Right kidney (tissue), 1 donor: ENCODE measurements around the gene SPATA18.
"Not testable (repeated sequence)": the region's sequence is repeated elsewhere in the genome, so short reads cannot be mapped to it uniquely, and the experiment has no call there.

ENCODE experiments used
- DNase-seq: peaks from one replicate; pipeline ENCODE4 v3.0.0-alpha.2; 2016

Gene SPATA18

DNA sequence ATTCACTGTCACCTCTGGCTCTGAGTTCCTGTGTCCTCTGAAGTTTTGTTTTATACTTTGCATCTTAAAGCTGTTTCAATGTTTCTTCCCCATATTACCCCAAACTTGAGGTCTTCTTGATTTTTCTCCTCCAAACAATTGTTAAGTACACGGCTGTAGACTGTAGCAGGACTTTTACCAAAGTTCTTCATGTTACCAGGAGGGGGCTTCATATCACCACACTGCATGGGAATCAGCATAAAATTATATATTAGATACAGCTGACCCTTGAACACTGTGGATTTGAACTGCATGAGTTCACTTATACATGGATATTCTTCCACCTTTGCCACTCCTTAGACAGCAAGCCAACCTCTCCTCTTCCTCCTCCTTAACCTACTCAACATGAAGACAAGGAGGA is 56.6 kb downstream of the SPATA18 start:
- DNase-seq, result no peak

DNA sequence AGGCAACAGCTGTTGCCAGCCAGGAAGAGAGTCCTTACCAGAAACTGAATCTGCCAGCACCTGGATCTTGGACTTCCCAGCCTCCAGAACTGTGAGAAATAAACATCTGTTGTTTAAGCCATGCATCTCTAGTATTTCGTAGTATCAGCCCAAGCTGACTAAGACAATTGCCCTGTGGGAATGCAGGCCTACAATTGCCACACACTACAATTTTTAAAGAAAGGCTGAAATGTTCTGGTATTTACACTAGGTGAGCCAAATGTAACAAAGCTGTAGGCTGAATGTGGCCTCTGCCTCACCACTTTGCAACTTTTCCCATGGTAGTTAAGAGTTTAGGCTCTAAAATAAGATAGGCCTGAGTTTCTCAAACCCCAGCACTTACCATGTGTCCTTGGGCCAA is 59.1 kb downstream of the SPATA18 start:
- no peak for DNase-seq

DNA sequence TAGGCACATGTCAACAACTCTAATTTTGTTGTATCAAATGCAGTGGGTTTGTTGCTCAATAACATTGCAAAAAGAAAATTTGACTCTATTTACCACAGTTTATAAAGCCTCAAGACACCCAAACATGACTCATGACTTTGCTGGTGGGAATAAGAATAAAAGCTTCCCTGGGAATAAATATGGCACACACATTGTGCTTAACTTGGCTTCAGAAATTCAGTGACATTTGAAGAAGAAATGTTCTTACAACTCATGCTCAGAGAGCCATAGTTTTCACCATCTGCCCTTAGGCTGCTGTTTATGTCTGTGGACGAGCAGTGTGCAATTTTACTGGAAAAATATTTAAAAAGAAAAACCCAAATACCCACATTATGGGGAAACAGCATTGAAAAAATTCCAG is 60.9 kb downstream of the SPATA18 start:
- DNase-seq, result no peak

DNA sequence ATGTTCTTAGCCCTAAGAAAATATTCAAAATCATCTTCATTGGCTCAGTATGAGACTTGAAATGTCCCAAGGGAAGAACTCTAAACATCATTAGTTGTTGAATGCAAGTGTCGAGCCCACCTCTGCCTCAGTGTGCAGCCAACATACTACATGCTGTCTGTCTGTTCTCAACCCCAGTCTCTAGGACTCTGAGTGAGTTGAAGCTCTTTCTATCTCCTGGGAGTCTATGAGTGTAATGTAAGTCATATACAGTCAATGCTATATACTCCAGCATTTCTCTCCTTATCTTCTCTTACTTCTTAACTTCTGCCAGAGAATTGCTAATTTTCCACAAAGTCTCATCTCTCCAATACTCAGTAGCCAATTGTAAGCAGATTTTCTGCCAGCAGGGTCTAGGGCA is 61.3 kb downstream of the SPATA18 start:
- no peak for DNase-seq

DNA sequence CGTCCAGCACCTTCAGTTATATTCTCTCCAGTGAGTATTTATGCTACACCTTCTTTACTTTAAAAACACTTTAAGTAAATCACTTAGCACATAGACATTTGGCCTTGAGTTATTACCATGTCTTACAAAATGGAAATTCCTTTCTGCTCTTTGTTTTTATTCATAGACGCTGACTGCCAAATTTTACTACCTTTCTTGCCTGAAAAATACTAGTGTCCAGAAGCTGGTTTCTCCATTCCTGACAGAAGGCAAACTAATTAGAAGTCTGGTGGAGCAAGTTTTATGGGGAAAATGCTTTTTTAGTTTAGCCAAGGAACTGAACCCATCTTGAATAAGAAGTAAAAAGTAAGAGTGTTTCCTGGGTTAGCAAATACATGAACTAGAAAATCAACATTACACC is 65.5 kb downstream of the SPATA18 start:
- DNase-seq, result no peak

DNA sequence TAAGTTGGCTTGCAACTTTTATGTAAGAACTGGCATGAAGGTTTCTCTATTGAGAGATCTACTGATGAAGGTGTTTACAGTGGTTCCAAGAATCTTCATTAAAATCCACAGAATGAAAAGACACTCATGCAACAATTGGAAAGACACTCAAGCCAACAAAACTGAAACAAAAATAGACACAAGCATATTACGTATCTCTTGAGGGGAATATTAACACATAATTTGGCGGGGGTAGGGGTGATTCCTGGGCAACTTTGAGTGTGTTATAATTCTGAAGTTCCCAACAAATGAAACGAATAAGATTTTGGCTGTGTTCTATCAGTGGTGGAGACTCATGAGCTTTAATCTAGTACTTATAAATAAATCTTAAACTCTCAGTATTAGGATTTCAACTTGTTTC is 75.1 kb downstream of the SPATA18 start:
- DNase-seq, result no peak

DNA sequence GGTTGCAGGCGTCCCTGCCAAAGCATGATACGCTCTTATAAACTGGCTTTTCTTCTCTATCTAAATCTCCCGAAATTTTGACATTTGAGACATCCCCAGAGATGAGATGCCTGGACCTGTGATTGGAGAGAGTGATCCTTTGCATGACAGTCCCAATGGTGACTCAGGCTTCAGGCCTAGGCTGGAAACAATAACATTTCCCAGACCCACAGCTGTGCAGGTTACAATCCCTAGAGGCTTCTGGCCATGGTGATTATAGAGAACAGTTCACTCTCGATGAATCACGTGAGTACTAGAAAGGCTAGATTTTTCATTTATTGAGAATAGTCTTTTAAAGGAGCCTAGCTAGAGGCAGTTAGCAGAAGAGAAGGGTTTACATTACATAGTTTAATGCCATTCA is 75.9 kb downstream of the SPATA18 start:
- DNase-seq, result no peak

DNA sequence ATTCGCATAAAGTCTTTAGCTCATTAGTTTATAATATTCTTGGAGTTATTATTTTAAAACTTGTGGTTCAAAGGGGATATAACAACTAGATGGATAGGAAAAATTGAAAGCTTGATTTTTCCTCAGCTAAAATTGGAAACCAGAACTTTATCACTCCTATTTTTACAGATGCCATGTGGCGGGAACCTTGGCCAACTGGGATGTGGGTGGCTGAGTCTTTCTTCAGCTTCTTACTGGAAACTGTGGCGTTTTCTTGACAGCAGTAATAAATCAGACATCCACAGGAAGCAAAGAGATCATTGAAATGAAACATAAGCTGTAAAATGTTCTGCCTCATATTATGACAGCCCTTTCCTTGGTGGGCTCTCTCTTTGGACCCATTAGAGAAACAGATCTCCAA is 84.1 kb downstream of the SPATA18 start:
- no peak for DNase-seq

DNA sequence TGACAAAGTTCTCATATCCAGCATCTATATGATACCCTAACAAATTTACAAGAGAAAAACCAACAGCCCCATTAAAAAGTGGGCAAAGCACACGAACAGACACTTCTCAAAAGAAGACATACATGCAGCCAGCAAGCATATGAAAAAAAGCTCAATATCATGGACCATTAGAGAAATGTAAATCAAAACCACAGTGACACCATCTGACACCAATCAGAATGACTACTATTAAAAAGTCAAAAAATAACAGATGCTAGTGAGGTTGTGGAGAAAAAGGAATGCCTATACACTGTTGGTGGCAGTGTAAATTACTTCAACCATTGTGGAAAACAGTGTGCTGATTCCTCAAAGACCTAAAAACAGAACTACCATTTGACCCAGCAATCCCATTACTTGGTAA is 86.0 kb downstream of the SPATA18 start:
- DNase-seq, result not testable (repeated sequence)

DNA sequence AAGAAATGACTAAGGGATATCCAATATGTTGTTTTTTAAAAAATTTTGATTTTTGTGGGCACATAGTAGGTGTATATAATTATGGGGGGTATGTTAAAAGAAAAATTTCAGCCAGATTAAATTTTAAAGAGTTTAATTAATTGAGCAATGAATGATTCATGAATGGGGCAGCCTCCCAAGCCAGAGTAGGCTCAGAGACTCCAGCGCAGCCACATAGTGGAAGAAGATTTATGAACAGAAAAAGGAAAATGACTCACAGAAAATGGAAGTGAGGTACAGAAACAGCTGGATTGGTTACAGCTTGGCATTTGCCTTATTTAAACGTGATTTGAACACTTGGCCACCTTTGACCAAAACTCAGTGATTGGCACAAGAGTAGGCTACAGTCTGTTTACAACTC is 91.7 kb downstream of the SPATA18 start:
- no peak for DNase-seq

DNA sequence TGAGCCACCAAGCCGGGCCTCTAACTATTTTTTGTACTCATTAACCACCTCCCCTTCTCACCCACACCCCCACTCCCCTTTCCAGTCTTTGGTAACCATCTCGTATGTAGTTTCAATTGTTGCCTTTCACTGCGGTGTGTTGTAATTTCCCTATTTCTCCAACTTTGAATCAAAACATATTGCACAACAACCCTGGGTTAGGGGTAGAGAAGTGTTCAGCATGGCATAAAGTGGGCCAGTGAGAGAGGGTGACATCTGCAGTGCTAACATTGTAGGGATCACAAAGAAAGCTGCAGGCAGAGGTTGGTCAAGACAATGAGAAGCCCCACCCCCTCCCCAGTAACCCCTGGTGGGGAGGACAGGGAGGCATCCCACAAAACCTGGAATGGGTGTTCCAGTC is 92.7 kb downstream of the SPATA18 start:
- no peak for DNase-seq

DNA sequence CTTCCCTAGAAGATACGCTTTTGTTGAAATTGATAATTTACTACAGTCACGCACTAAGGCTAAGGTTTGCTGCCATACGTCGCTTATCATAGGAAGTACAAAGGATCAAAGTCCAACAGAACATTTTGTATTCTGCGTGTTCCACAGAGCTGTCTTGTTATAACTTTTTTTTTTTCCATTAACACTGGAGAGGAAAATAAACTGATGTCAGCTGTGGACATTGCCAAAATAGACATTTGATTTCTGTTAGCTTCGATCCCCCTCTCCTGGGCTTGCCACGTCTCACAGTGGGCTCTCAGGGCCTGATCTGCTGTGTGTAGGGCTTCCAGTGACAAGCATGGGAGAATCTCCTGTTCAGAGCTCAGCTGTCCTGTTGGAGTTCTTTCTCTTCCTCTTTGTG is 93.3 kb downstream of the SPATA18 start:
- no peak for DNase-seq
